ENCODE data around the gene SENP6.

- TF ChIP-seq CTCF (IDR thresholded peaks at IDR 0.05) (no peak), EZH2 (IDR thresholded peaks at IDR 0.05; ENCODE audit: borderline replicate concordance, insufficient read depth, low read depth, low read length, poor library complexity, severe bottlenecking) (no peak)
Measured at GRCh38 chr6:75757295-75757694, 155.6 kb downstream of the SENP6 start.

Measured in B cell (primary cell).